ENCODE results near the gene HHIPL1. TPM values are rescaled to one million over a fixed set of nuclear protein-coding genes. Genes with fewer than 3 reads are reported as not detected.

The HHIPL1 gene
- total and polyA plus RNA-seq, 2 donors (not counting 3 experiments of a cell fraction or from before 2014, with no cell fraction given): 1.3 to 2.1 TPM

- dilution Hi-C loops (cut with MboI; ENCODE audit: extremely low pct_ligation_motif_present, low sequenced_read_pairs) (no loop called here), intact Hi-C loops (cut with micrococcal nuclease) (no loop called here)
- CTCF ChIA-PET: no interaction called here
- POLR2A ChIA-PET: no interaction called here
- DNase-seq (ENCODE audit: low read depth, low spot score) (no peak), FAIRE-seq (no peak)
- H3K27me3 ChIP-seq (ENCODE audit: control insufficient read depth in 2 of 2, insufficient read depth in 2 of 2, low read length in 2 of 2): peaks cover 10 to 15% of the 10 kb centered on the region in 2 experiments
- BruUV-seq (replicated peaks): no TSS peak
- no peaks in the 10 kb centered on the region for H3K36me3 ChIP-seq (ENCODE audit: control insufficient read depth in 2 of 2, extremely low read depth in 1 of 2, insufficient read depth in 2 of 2, low read length in 2 of 2)
- H3K79me2 ChIP-seq (ENCODE audit: control insufficient read depth, insufficient read depth, low read length): no peaks in the 10 kb centered on the region
- H4K20me1 ChIP-seq (replicated peaks; ENCODE audit: control insufficient read depth, extremely low read depth, insufficient read depth, low read length): no peaks in the 10 kb centered on the region
- no peaks in the 10 kb centered on the region for H3K4me1 ChIP-seq (ENCODE audit: control insufficient read depth, extremely low read depth, insufficient read depth, low read length)
- no peaks in the 10 kb centered on the region for H3K9me1 ChIP-seq (replicated peaks; ENCODE audit: control insufficient read depth, extremely low read depth, insufficient read depth, low read length)
- H3K9me3 ChIP-seq (replicated peaks; ENCODE audit: control insufficient read depth, insufficient read depth, low read length): no peaks in the 10 kb centered on the region
- no peak overlapping the region for H3K4me2 ChIP-seq (ENCODE audit: insufficient read depth, low read length)
- no peak overlapping the region for H3K4me3 ChIP-seq (replicated peaks in 1 of 3; ENCODE audit: insufficient read depth in 1 of 3, low read depth in 1 of 3, low read length in 3 of 3)
- no peak for TF ChIP-seq JUN (IDR thresholded peaks at IDR 0.05; ENCODE audit: borderline replicate concordance, insufficient read depth, insufficient read length, low read depth)
- TF ChIP-seq EZH2 (IDR thresholded peaks at IDR 0.05; ENCODE audit: borderline replicate concordance, low read depth, low read length, severe bottlenecking): peak; percentile 95
- no peak overlapping the region for H3K9ac ChIP-seq (replicated peaks; ENCODE audit: extremely low read depth, insufficient read depth, low read length)
- no peak overlapping the region for H3K27ac ChIP-seq (ENCODE audit: insufficient read depth, low read depth, low read length)
- no peak overlapping the region for H2AFZ ChIP-seq (ENCODE audit: low read depth, low read length)
Measured at GRCh38 chr14:99675382-99675835, 30.5 kb downstream of the HHIPL1 start.

GRCh38 chr14:99675951-99676350 is 31.0 kb downstream of the HHIPL1 start:
- H3K9me1 ChIP-seq (replicated peaks; ENCODE audit: control insufficient read depth, extremely low read depth, insufficient read depth, low read length): no peaks in the 10 kb centered on the region
- no peaks in the 10 kb centered on the region for H4K20me1 ChIP-seq (replicated peaks; ENCODE audit: control insufficient read depth, extremely low read depth, insufficient read depth, low read length)
- no peak overlapping the region for H3K27ac ChIP-seq (ENCODE audit: insufficient read depth, low read depth, low read length)
- H3K27me3 ChIP-seq (ENCODE audit: control insufficient read depth in 2 of 2, insufficient read depth in 2 of 2, low read length in 2 of 2): peaks cover 10 to 15% of the 10 kb centered on the region in 2 experiments
- no peak overlapping the region for H3K4me2 ChIP-seq (ENCODE audit: insufficient read depth, low read length)
- no peaks in the 10 kb centered on the region for H3K9me3 ChIP-seq (replicated peaks; ENCODE audit: control insufficient read depth, insufficient read depth, low read length)
- ChIA-PET POLR2A (no interaction called here), CTCF (interaction anchor here (1.0 kb wide), 1 partner anchor 11 kb away, joined by 3 read pairs; no protein-coding TSS in a partner anchor)
- no peaks in the 10 kb centered on the region for H3K36me3 ChIP-seq (ENCODE audit: control insufficient read depth in 2 of 2, extremely low read depth in 1 of 2, insufficient read depth in 2 of 2, low read length in 2 of 2)
- no peaks in the 10 kb centered on the region for H3K4me1 ChIP-seq (ENCODE audit: control insufficient read depth, extremely low read depth, insufficient read depth, low read length)
- no peak for DNase-seq (ENCODE audit: low read depth, low spot score)
- intact Hi-C loops (cut with micrococcal nuclease): no loop called here
- no peak for TF ChIP-seq POLR2A (IDR thresholded peaks at IDR 0.05; ENCODE audit: low read depth, low read length)
- no peak for TF ChIP-seq GATA2 (IDR thresholded peaks at IDR 0.05; ENCODE audit: insufficient read depth, insufficient read length, low read depth, low read length)
- TF ChIP-seq, protein P1, sequence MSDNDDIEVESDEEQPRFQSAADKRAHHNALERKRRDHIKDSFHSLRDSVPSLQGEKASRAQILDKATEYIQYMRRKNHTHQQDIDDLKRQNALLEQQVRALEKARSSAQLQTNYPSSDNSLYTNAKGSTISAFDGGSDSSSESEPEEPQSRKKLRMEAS (IDR thresholded peaks at IDR 0.05; ENCODE audit: insufficient read depth, insufficient read length): no peak
- TF ChIP-seq, protein P2, sequence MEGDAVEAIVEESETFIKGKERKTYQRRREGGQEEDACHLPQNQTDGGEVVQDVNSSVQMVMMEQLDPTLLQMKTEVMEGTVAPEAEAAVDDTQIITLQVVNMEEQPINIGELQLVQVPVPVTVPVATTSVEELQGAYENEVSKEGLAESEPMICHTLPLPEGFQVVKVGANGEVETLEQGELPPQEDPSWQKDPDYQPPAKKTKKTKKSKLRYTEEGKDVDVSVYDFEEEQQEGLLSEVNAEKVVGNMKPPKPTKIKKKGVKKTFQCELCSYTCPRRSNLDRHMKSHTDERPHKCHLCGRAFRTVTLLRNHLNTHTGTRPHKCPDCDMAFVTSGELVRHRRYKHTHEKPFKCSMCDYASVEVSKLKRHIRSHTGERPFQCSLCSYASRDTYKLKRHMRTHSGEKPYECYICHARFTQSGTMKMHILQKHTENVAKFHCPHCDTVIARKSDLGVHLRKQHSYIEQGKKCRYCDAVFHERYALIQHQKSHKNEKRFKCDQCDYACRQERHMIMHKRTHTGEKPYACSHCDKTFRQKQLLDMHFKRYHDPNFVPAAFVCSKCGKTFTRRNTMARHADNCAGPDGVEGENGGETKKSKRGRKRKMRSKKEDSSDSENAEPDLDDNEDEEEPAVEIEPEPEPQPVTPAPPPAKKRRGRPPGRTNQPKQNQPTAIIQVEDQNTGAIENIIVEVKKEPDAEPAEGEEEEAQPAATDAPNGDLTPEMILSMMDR (IDR thresholded peaks at IDR 0.05; ENCODE audit: extremely low read depth in 1 of 2, insufficient read depth in 1 of 2, low read depth in 1 of 2, low read length in 2 of 2): no peak
- TF ChIP-seq FOS (IDR thresholded peaks at IDR 0.05; ENCODE audit: borderline replicate concordance, insufficient read depth, low read length): no peak
- TF ChIP-seq MYC (IDR thresholded peaks at IDR 0.05; ENCODE audit: low read depth, low read length): no peak
- no peak for TF ChIP-seq JUN (IDR thresholded peaks at IDR 0.05; ENCODE audit: borderline replicate concordance, insufficient read depth, insufficient read length, low read depth)
- no peak for TF ChIP-seq POLR2AphosphoS5 (IDR thresholded peaks at IDR 0.05; ENCODE audit: insufficient read depth, low read depth, low read length)
- TF ChIP-seq EZH2 (IDR thresholded peaks at IDR 0.05; ENCODE audit: borderline replicate concordance, low read depth, low read length, severe bottlenecking): no peak
- no peak overlapping the region for H3K4me3 ChIP-seq (replicated peaks in 1 of 3; ENCODE audit: insufficient read depth in 1 of 3, low read depth in 1 of 3, low read length in 3 of 3)
- H2AFZ ChIP-seq (ENCODE audit: low read depth, low read length): no peak overlapping the region
- no peaks in the 10 kb centered on the region for H3K79me2 ChIP-seq (ENCODE audit: control insufficient read depth, insufficient read depth, low read length)
- FAIRE-seq: no peak
- BruUV-seq (replicated peaks): no TSS peak
- no peak overlapping the region for H3K9ac ChIP-seq (replicated peaks; ENCODE audit: extremely low read depth, insufficient read depth, low read length)
- dilution Hi-C loops (cut with MboI; ENCODE audit: extremely low pct_ligation_motif_present, low sequenced_read_pairs): no loop called here

Data from endothelial cell of umbilical vein (primary cell).